H1 (cell line): ENCODE measurements around the gene TROAP. TPM values are rescaled to one million over a fixed set of nuclear protein-coding genes. Genes with fewer than 3 reads are reported as not detected.

ENCODE experiments used
- BACH1 ChIP-seq: IDR thresholded peaks from 2 replicates; pipeline ENCODE4 v1.6.1; 2012; ENCODE audit warnings: low read length, improper control_type of control experiment
- CTBP2 ChIP-seq: IDR thresholded peaks from 2 replicates; pipeline ENCODE4 v1.7.0; 2011; ENCODE audit warnings: borderline replicate concordance, mild to moderate bottlenecking, moderate library complexity, mixed read lengths, low read length; ENCODE audit not compliant: insufficient read depth, insufficient read length
- E2F6 ChIP-seq: IDR thresholded peaks from 2 replicates; pipeline ENCODE4 v1.6.1; 2012; ENCODE audit warnings: inconsistent platforms
- EZH2 ChIP-seq: fragments of 200-600 bp; sonication (generic); IDR thresholded peaks from 2 replicates; pipeline ENCODE4 v1.7.1; 2012; ENCODE audit warnings: low read depth, mild to moderate bottlenecking, moderate library complexity, low read length, inconsistent platforms; ENCODE audit not compliant: severe bottlenecking
- polyA plus RNA-seq, 7 experiments: library from polyadenylated mRNA; depleted of rRNA in 3 of 7; stranded (reverse) in 5 of 7; unstranded in 2 of 7; fragments of >200 nt in 5 of 7; fragments of 200-250 nt in 2 of 7; gene quantifications; 1 replicate in 5 of 7; 2 replicates in 1 of 7; 4 replicates in 1 of 7; pipeline versions ENCODE4 v1.2.1 to v1.2.3, GENCODE V29; 2011 to 2013; ENCODE audit warnings: missing spikeins in 2 of 7, mixed read lengths in 2 of 7
- total RNA-seq: library from RNA; stranded (reverse); fragmentation: NEBNext Ultra II Directional; extraction: Animal tissue kit (Norgen Biotek cat#: 25700); gene quantifications from 2 replicates; pipeline ENCODE4 v1.2.1, GENCODE V29; 2021

Gene TROAP
- total and polyA plus RNA-seq, 2 of the 8 experiments (the other 6 are each of a cell fraction or from before 2014, with no cell fraction given) = 36.7 to 52.0 TPM

- peak; percentile 15 for TF ChIP-seq E2F6
- TF ChIP-seq EZH2 = no peak
- peak; percentile 47; the same call in 1 of the 2 replicates for TF ChIP-seq BACH1
- peak; percentile 30 for TF ChIP-seq CTBP2
Observed at GRCh38 chr12:49296034-49296835, 26.8 kb upstream of the TROAP start (continued).
